HG03097 (cell line): ENCODE measurements around the gene TMEM181.
"Not testable (repeated sequence)": the region's sequence is repeated elsewhere in the genome, so short reads cannot be mapped to it uniquely, and the experiment has no call there.

Experiments used
- ATAC-seq: cut with Tn5 transposase; IDR thresholded peaks from one replicate; pipeline ENCODE4 v1.9.1; 2021; ENCODE audit not compliant: unreplicated experiment, low FRiP score

TMEM181 gene

DNA sequence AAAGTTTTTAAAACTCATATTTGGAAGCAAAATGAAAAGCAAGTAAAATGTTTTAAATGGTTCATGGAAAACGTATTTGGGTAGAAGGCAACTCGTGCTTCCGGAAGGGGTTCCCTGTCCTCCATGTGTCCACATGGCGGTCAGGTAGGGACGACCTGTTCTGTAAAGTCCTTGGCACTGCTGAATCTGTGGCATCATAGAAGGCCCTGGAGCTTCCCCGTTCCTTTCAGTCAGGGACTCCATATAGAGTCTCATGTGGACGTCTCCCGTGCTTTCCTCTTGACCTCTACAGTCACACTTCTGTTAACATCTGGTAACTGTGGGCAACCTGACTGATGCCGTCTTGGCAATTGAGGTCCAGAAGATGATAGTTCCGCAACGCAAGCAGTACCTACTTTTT lies 73.2 kb downstream of the TMEM181 start:
- ATAC-seq, result no peak

DNA sequence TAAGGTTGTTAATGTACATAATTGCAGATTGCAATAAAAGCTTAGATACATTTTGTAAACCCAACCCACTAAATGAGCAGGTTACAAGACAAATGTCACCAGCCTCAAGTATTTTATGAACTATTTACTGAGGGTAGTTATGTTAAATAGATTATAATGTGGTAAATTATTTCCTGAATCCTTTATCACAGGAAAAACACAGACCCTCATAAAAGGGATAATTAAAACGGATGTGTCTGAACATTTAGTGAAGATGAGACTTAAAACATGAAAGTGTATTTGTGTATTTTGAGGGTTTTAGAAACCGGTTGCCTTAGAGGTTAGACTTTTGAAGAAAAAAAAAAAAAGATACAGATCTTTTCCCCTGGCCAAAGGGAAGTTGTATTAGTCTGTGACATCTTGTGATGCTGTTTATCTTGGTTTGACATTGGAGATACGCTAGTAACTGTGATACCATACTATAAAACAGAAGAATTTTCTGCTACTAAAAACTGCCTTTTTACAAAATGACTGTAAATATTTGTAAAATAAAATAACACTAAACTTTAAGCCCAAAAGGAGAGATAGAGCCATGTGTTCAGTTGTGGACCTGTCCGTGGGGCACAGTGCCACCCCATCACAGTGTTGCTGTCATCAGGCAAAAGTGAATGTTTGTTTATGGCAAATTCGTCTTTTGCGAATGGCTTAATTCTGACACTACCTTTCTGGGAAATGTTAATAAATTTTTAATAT lies 75.0 kb downstream of the TMEM181 start:
- ATAC-seq, result no peak

- no peak for ATAC-seq
Measured at GRCh38 chr6:158635427-158636073, 75.7 kb downstream of the TMEM181 start.

- ATAC-seq, result no peak
Measured at GRCh38 chr6:158636778-158637177, 76.9 kb downstream of the TMEM181 start.

DNA sequence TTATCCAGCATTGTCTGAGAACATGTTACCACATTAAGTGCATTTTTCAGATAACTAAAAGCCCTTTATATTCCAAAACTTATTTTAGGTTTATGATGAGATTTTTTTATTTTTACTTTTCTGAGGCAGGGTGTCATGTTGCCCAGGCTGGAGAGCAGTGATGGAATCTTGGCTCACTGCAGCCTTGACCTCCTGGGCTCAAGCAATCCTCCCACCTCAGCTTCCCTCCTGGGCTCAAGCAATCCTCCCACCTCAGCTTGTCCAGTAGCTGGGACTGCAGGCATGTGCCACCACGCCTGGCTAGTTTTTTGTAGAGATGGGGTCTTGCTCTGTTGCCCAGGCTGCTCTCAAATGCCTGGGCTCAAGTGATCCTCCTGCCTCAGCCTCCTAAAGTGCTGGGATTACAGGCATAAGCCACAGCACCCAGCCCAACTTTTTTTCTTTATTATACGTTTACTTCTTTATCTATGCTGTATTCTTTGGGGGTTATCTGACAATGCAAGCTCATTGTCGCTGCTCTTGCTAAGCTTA lies 78.5 kb downstream of the TMEM181 start:
- no peak for ATAC-seq

GRCh38 chr6:158639056-158639455 lies 79.2 kb downstream of the TMEM181 start:
- no peak for ATAC-seq

GRCh38 chr6:158640519-158640918 lies 80.6 kb downstream of the TMEM181 start:
- ATAC-seq, result no peak

DNA sequence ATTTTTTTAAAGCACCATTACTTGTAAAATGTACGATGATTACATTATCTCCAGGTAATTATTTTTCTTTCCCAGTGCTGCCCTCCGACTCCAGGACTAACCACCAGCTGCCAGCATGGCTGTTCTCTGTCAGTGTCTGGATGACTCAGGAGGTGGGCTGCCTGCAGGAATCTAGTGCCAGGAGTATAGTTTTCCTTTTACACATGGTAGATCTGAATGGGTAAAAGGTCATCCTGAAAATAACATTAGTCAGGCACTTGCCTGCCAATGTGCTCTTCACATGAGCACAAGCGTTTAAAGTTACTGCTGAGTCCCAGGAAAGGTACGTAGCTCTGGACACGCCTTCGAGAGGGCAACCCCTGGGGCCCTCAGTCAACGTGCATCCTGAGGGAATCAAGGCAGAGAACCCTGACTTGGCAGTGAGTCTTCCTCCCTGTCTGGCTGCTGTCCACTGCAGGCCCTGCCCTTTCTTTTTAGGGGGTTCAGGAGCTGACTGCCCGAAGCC lies 82.3 kb downstream of the TMEM181 start:
- no peak for ATAC-seq

DNA sequence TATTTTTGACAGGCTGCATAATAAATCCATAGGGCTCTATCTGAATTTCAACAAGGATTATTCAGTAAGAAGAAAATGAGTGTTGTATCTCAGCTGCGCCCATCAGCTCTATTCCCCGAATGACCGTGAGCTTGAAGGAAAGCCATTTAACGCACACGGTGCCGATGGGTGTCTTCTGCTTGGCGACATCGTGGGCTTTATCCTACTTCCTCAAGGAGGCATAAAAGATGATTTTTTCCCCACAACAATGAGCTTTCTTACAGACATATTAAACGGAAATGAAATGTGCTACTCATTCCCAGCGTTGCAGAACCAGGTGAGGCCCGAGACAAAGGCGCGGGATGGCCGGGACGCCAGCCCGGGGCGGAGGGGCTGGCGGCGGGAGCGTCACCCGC lies 83.9 kb downstream of the TMEM181 start:
- ATAC-seq, result no peak

DNA sequence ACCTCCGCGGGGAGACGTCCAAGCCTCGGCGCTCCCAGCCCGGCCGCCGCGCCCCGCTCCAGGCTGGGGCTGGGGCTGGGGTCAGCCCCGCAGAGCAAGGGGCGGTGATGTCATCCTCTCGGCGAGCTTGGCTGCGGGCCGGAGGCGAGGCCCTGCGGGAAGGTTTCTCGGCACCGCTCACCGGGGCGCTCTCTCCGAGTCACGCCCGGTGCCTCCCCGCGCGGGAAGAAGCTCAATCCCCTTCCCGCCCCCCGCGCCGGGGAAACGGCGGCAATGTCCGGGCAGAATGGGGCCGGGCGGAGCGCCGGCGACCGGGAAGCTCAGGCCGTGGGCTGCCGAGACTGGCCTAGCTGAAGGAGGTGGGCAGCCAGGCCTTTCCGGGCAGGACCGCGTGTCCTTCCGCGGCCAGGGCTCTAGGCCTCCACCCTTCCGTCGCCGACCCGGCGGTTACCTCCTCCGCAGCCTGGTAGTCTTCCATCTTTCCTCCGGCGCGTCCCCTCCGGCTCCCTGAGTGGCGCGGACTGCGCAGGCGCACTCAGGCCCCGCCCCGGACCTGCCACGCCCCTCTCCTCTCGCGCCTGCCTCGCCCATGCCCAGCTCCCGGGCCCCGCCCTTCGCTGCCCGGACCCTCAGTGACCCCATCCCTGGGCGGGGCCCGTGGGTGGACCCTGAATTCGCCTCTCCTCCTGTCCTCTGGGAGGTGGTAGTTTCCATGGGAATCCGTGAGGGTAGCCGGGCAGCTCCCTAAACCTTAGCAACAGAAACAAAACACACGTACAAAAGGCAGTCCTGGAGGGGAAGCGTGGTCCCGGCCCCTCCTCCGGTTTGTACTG lies 84.6 kb downstream of the TMEM181 start, which contains the start of gene DYNLT1:
DYNLT1 (minus strand) TSS at position 513 of the 833 bp plus-strand sequence; CDS start at position 478, 35 bp downstream.
- ATAC-seq, result peak; percentile 46

DNA sequence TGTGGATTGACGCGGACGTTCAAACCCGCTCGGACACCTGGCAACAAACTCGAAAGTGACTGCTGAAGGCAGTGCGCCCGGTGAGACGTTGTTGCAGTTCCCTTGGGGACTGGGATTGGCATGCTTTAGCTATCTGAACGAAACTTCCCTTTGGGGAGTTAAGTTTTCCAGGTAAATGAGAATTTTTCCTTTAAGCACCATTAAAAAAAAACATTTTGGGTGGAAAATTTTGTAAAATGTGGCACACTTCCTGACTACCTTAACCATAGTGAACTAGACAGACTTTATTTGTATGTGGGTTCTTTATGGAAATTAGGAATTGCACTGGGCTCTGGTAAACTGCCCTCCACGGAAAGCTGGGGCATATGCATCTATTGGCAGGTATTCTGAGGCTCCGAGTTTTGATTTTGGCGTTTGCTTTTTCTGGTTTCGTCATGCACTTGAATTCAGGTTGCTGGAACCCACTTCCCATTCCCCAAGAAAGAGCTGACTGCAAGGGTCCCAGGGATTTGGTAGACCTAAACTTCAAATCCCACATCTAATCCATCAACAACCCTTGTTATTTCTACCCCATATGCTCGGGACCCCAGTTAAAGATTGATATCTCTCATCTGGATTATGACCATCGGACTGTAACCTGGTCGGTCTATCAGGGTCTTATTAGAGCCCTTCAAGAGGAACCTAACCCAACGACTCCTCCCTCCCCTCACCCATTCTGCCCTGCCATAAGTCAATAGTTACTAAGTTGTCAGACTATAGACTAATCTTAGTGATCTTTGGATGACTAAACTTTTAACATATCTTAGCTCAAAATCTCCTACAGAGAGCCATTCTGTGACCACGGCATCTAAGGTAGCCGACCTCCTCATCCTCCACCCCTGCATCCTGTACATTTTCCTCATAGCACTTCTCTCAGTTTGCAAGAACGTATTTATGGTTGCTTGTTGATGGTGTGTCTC lies 85.5 kb downstream of the TMEM181 start:
- ATAC-seq, result no peak

DNA sequence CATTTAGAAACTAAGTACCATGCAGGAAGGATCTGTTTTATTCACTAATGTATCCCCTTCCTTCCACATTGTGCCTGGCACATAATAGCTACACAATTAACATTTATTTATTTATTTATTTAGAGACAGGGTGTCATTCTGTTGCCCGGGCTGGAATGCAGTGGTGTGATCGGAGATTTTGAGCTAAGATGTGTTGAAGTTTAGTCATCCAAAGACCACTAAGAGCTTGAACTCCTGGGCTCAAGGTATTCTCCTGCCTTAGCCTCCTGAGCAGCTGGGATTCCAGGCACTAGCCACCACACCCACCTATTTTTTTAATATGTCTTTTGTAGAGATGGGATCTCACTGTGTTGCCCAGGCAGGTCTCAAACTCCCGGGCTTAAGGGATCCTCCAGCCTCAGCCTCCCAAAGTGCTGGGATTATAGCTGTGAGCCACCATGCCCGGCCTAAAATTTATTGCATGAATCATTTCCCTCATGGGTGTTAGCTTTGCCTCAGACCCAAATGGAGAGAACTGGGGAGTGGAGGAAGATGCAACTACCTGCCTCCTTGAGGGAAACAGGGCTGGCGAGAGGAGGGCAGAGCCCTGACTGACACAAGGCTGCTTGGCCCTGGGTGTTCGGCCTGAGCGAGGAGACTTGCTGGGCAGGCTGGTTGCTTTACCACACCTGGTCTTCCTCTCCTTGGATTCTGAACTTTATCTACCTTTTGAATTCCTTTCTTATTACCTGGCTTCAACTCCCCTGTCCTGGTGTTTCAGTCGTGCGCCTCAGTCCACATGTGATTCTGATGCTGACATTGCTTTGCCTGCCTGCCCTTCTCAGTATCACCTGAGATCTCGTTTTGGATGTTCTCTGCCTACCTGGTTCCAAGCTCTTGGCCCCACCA lies 86.4 kb downstream of the TMEM181 start:
- ATAC-seq, result no peak

- ATAC-seq, result no peak
Measured at GRCh38 chr6:158647501-158647900, 87.6 kb downstream of the TMEM181 start.

DNA sequence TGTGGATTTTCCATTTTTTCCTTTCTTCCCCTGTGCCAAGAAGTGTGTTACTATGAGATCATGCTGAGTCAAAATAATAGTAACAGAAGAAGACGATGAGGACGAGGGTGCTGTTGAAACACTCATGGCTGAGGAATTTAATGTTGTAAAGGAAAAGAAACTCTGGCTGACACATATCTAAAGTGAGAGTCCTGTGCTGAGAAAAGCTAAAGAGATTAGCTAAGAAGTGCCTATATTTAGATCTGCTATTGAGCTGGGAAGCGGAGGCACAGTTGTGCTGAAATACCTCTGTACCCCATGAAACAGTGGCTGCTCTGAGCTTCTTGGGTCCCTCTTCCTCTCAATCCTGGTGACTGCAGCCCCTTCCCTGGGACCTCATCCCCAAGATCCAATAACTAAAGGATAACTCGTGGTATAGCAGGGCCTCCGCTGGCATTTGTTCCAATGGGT lies 88.8 kb downstream of the TMEM181 start:
- ATAC-seq, result no peak

DNA sequence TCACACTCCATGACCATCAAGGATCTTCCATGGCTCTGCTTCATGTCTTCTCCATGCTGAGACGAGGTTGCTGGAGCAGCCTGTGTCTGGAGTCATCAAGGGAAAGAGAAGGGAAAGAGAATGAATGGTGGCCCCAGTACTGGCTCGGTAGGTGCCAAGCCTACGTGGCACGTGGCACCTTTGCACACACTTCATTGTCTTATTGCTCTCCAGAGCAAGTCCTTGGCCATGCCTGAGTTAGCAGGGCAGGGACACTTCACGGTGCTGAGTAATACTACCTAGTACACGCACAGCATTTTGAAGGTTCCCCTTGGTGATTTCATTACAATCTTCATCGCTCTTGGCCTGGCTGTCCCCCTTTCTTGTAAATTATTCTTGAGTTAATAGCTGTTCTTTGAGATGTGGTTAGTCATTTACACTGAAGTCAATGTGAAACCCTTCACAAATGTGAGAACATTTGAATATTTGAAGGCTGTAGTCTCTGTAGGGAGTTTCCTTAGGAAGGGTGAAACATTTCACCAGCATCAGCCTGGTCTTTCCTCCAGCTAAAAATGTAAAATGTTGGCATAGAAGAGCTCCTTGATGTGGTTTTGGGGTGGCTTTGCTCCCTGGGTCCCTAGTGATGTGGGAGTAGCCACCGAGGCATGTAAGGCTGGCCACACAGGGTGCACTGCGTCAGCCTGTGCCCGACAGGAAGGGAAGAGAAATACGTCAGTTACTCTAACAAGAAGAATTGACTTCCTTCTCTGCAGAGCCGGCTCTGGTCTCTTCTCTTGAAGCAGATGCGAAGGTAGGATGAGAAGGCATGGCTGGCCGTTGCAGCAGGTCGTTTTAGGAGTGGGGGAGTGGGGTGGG lies 89.6 kb downstream of the TMEM181 start, which contains the start of gene SYTL3:
SYTL3 (plus strand) TSS at position 766 of the 855 bp plus-strand sequence. CDS start 13,215 bp downstream, outside the sequence.
- ATAC-seq, result peak; percentile 44

DNA sequence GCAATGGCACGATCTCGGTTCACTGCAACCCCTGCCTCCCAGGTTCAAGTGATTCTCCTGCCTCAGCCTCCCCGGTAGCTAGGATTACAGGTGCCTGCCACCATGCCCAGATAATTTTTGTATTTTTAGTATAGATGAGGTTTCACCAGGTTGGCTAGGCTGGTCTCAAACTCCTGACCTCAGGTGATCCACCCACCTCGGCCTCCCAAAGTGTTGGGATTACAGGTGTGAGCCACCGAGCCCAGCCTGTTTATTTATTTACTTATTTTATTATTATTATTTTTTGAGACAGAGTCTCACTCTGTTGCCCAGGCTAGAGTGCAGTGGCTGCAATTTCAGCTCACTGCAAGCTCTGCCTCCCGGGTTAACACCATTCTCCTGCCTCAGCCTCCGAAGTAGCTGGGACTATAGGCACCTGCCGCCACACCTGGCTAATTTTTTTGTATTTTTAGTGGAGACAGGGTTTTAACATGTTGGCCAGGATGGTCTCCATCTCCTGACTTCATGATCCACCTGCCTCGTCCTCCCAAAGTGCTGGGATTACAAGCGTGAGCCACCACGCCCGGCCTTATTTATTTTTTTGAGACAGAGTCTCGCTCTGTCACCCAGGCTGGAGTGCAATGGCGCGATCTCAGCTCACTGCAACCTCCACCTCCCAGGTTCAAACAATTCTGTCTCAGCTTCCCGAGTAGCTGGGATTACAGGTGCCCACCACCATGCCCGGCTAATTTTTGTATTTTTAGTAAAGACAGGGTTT lies 92.3 kb downstream of the TMEM181 start:
- not testable (repeated sequence) for ATAC-seq
